ENCODE data around the gene METTL21C.

The METTL21C gene

GRCh38 chr13:102708211-102708610, 13.4 kb upstream of the METTL21C start:
- no peaks in the 10 kb centered on the region for H3K9me3 ChIP-seq (ENCODE audit: insufficient read depth, low read depth, low read length)
- H3K27ac ChIP-seq (ENCODE audit: low read depth, low read length), result no peak overlapping the region
- H3K4me1 ChIP-seq (ENCODE audit: insufficient read depth, low read length), result no peaks in the 10 kb centered on the region
- no peak overlapping the region for H3K4me3 ChIP-seq (ENCODE audit: low read length)
- no peaks in the 10 kb centered on the region for H3K27me3 ChIP-seq (ENCODE audit: insufficient read depth, low read length)
- H3K9ac ChIP-seq (ENCODE audit: low read depth, low read length), result no peak overlapping the region
- no peaks in the 10 kb centered on the region for H3K36me3 ChIP-seq (ENCODE audit: insufficient read depth, low read length)
- 91% methylated on average over 2 of the region's 2 CpGs for WGBS

DNA sequence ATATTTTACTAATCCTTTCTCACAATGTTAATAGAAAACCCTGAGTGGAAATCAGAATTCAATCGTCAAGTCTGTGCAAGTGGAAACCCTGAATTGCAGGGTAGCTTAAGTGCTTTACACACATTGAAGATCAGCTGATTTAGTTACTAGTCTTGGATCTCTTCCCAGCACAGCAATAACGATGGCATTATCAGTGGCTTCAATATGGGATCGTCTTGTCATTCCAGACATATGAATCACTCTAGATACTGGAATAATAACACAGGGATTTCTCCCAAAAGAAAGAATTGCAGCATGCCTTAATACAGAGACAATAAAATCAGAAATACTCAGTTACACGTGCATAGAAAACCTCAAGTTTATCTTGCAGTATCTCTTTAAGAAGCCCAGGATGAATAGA, 12.6 kb upstream of the METTL21C start:
- Histone ChIP-seq H3K9ac (ENCODE audit: low read depth, low read length) (no peak overlapping the region), H3K27me3 (ENCODE audit: insufficient read depth, low read length) (no peaks in the 10 kb centered on the region), H3K9me3 (ENCODE audit: insufficient read depth, low read depth, low read length) (no peaks in the 10 kb centered on the region), H3K36me3 (ENCODE audit: insufficient read depth, low read length) (no peaks in the 10 kb centered on the region), H3K4me1 (ENCODE audit: insufficient read depth, low read length) (no peaks in the 10 kb centered on the region), H3K27ac (ENCODE audit: low read depth, low read length) (no peak overlapping the region), H3K4me3 (ENCODE audit: low read length) (no peak overlapping the region)
- 68% methylated on average over 4 of the region's 4 CpGs for WGBS

- Histone ChIP-seq H3K4me3 (ENCODE audit: low read length) (no peak overlapping the region), H3K36me3 (ENCODE audit: insufficient read depth, low read length) (no peaks in the 10 kb centered on the region), H3K9ac (ENCODE audit: low read depth, low read length) (no peak overlapping the region), H3K9me3 (ENCODE audit: insufficient read depth, low read depth, low read length) (no peaks in the 10 kb centered on the region), H3K27ac (ENCODE audit: low read depth, low read length) (no peak overlapping the region), H3K4me1 (ENCODE audit: insufficient read depth, low read length) (no peaks in the 10 kb centered on the region), H3K27me3 (ENCODE audit: insufficient read depth, low read length) (no peaks in the 10 kb centered on the region)
- 92% methylated on average over 5 of the region's 6 CpGs for WGBS
These were observed 9.6 kb upstream of the METTL21C start for GRCh38 chr13:102704238-102705058.

DNA sequence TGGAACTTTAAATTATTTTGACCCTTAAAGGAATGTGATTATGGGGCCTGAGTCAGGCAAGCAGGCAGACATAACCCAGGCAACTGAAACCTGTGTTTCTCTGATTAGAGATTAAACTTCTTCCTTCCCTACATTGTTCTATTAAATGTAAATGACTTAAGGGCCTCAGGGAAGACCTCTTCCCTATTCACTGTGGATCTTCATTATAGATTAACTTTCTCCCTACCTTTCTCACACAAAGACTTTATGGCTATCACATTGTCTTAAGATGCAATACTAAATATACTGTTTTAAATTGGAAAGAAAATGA, 8.8 kb upstream of the METTL21C start:
- Histone ChIP-seq H3K27me3 (ENCODE audit: insufficient read depth, low read length) (no peaks in the 10 kb centered on the region), H3K36me3 (ENCODE audit: insufficient read depth, low read length) (no peaks in the 10 kb centered on the region), H3K4me1 (ENCODE audit: insufficient read depth, low read length) (no peaks in the 10 kb centered on the region), H3K9ac (ENCODE audit: low read depth, low read length) (no peak overlapping the region), H3K27ac (ENCODE audit: low read depth, low read length) (no peak overlapping the region), H3K9me3 (ENCODE audit: insufficient read depth, low read depth, low read length) (no peaks in the 10 kb centered on the region), H3K4me3 (ENCODE audit: low read length) (no peak overlapping the region)

DNA sequence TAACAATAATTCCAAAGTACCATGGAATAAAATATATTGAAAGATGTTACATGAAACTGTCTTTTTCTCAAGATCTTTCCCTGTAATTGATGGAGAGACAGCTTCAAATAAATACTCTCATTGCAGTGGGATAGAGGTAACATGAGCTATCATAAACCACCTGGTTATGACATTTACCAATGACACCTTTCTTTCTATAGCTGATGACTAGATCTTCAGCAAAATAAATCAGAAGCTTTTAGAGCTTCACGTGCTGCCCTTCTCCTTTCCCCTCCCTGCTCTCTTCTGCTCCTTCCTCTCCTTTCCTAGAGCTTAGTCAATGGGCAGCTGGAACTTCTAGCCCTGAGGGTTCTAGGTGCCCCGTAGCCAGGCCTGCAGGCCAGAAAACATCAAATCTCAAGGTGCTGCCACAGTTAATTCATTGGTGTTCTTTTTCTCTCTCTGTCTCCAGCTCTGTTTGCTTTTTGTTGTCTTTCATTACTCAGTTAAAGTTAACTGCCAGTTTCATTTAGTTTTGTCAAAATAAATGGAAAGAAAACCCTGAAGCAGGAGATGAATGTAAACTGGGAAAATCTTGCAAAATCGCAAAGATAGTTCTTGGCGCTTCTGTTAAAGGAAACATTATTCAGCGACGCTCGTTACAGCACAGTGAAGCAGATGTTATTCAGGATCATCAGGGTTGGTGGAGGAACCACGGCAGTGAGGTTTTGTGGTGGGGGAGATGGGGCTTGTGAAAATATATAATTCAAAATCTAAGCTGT, 8.3 kb upstream of the METTL21C start:
- H3K9ac ChIP-seq (ENCODE audit: low read depth, low read length), result no peak overlapping the region
- 90% methylated on average over 8 of the region's 8 CpGs for WGBS

DNA sequence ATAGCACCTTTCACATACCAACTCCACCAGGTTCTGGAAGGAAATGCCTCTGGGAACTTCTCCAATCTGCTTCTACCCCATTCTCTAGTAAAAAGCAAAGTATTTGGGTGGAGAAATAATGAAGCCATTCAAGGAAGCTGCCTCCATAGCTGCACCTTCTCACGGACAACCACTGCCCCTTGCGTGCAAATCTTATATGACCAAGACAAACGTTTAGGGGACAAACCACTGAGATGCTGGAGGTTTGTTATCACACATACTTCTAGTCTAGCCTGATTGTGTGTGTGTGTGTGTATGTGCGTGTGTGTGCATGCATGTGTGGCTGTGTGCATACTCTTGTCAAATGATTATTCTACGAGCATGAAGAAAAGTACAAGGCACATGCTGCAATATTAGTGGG, 6.5 kb upstream of the METTL21C start:
- H3K9me3 ChIP-seq (ENCODE audit: insufficient read depth, low read depth, low read length), result no peaks in the 10 kb centered on the region
- no peak overlapping the region for H3K4me3 ChIP-seq (ENCODE audit: low read length)
- WGBS, result 94% methylated on average over 5 of the region's 5 CpGs
- H3K36me3 ChIP-seq (ENCODE audit: insufficient read depth, low read length), result no peaks in the 10 kb centered on the region
- no peak overlapping the region for H3K27ac ChIP-seq (ENCODE audit: low read depth, low read length)
- no peak overlapping the region for H3K9ac ChIP-seq (ENCODE audit: low read depth, low read length)
- H3K4me1 ChIP-seq (ENCODE audit: insufficient read depth, low read length), result no peaks in the 10 kb centered on the region
- H3K27me3 ChIP-seq (ENCODE audit: insufficient read depth, low read length), result no peaks in the 10 kb centered on the region

More for the DNA sequence above, 8.3 kb upstream of the METTL21C start:
- no peak overlapping the region for H3K27ac ChIP-seq (ENCODE audit: low read depth, low read length)
- no peaks in the 10 kb centered on the region for H3K27me3 ChIP-seq (ENCODE audit: insufficient read depth, low read length)
- H3K9me3 ChIP-seq (ENCODE audit: insufficient read depth, low read depth, low read length), result no peaks in the 10 kb centered on the region
- no peaks in the 10 kb centered on the region for H3K4me1 ChIP-seq (ENCODE audit: insufficient read depth, low read length)
- H3K36me3 ChIP-seq (ENCODE audit: insufficient read depth, low read length), result no peaks in the 10 kb centered on the region
- no peak overlapping the region for H3K4me3 ChIP-seq (ENCODE audit: low read length)

GRCh38 chr13:102700088-102701031, 5.5 kb upstream of the METTL21C start:
- Histone ChIP-seq H3K27ac (ENCODE audit: low read depth, low read length) (no peak overlapping the region), H3K27me3 (ENCODE audit: insufficient read depth, low read length) (no peaks in the 10 kb centered on the region), H3K4me3 (ENCODE audit: low read length) (no peak overlapping the region), H3K36me3 (ENCODE audit: insufficient read depth, low read length) (no peaks in the 10 kb centered on the region), H3K9me3 (ENCODE audit: insufficient read depth, low read depth, low read length) (no peaks in the 10 kb centered on the region), H3K9ac (ENCODE audit: low read depth, low read length) (no peak overlapping the region), H3K4me1 (ENCODE audit: insufficient read depth, low read length) (no peaks in the 10 kb centered on the region)
- 93% methylated on average over 12 of the region's 14 CpGs for WGBS

GRCh38 chr13:102699504-102699903, 4.7 kb upstream of the METTL21C start:
- WGBS, result 91% methylated on average over 3 of the region's 3 CpGs
- Histone ChIP-seq H3K9me3 (ENCODE audit: insufficient read depth, low read depth, low read length) (no peaks in the 10 kb centered on the region), H3K4me3 (ENCODE audit: low read length) (no peak overlapping the region), H3K27ac (ENCODE audit: low read depth, low read length) (no peak overlapping the region), H3K27me3 (ENCODE audit: insufficient read depth, low read length) (no peaks in the 10 kb centered on the region), H3K9ac (ENCODE audit: low read depth, low read length) (no peak overlapping the region), H3K4me1 (ENCODE audit: insufficient read depth, low read length) (no peaks in the 10 kb centered on the region), H3K36me3 (ENCODE audit: insufficient read depth, low read length) (no peaks in the 10 kb centered on the region)

DNA sequence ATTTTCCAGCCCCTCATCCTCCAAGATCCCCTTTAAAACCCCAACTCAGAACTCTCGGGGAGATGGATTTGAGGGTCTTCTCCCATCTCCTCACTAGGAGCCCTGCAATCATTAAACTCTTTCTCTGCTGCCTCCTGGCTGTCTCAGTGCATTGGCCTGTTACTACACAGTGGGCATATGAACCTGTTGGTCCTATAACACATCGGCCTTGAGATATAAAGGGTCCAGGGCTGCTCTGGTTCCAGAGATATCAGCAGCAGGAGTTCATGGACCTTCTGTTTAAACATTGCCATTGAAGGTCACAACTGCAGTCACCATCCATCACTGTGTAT, 3.8 kb upstream of the METTL21C start:
- Histone ChIP-seq H3K4me3 (ENCODE audit: low read length) (no peak overlapping the region), H3K9me3 (ENCODE audit: insufficient read depth, low read depth, low read length) (no peaks in the 10 kb centered on the region), H3K9ac (ENCODE audit: low read depth, low read length) (no peak overlapping the region), H3K27ac (ENCODE audit: low read depth, low read length) (no peak overlapping the region), H3K36me3 (ENCODE audit: insufficient read depth, low read length) (no peaks in the 10 kb centered on the region), H3K4me1 (ENCODE audit: insufficient read depth, low read length) (no peaks in the 10 kb centered on the region), H3K27me3 (ENCODE audit: insufficient read depth, low read length) (no peaks in the 10 kb centered on the region)
- WGBS, result 94% methylated on average over 2 of the region's 2 CpGs

DNA sequence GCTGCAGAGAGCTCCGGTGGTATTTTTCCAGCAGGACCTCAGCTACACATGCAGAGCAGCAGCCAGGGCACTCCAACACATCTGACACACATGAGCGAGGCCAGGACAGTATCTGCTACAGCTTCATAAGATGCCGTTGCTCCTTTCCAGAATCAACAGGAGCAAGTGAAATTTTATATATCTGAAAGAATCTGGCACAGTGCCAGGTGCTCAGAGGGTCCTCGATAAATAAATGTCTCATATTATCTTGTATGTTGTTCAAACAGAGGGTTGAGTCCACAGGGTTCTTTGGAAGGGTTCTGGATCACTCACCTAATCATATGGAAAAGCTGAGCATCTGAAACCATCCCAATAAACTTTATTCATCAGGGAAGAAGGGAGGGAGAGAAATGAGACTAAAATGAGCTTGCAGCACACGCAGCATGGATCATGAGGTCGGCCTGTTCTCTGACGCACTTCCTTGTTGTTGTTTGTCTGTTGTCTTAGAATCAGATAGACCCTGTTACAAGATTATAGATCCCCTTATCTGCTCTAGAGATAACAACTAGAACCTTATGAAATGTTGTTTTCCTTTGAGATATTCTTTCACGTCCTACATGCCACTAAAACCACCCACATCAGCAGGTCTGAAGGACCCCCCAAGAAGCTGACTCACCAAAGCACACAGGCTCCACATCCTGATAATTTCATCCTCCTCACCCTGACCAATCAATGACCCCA, 3.2 kb upstream of the METTL21C start:
- Histone ChIP-seq H3K27ac (ENCODE audit: low read depth, low read length) (no peak overlapping the region), H3K36me3 (ENCODE audit: insufficient read depth, low read length) (no peaks in the 10 kb centered on the region), H3K9me3 (ENCODE audit: insufficient read depth, low read depth, low read length) (no peaks in the 10 kb centered on the region), H3K27me3 (ENCODE audit: insufficient read depth, low read length) (no peaks in the 10 kb centered on the region), H3K9ac (ENCODE audit: low read depth, low read length) (no peak overlapping the region), H3K4me1 (ENCODE audit: insufficient read depth, low read length) (no peaks in the 10 kb centered on the region), H3K4me3 (ENCODE audit: low read length) (no peak overlapping the region)
- 93% methylated on average over 8 of the region's 8 CpGs for WGBS
